Measurements from ENCODE around the gene CCDC106. TPM values are rescaled to one million over a fixed set of nuclear protein-coding genes. Genes with fewer than 3 reads are reported as not detected.

CCDC106 gene
- polyA plus RNA-seq, 1 donor (not counting 4 experiments of a cell fraction or from before 2014, with no cell fraction given) = 3.1 TPM

DNA sequence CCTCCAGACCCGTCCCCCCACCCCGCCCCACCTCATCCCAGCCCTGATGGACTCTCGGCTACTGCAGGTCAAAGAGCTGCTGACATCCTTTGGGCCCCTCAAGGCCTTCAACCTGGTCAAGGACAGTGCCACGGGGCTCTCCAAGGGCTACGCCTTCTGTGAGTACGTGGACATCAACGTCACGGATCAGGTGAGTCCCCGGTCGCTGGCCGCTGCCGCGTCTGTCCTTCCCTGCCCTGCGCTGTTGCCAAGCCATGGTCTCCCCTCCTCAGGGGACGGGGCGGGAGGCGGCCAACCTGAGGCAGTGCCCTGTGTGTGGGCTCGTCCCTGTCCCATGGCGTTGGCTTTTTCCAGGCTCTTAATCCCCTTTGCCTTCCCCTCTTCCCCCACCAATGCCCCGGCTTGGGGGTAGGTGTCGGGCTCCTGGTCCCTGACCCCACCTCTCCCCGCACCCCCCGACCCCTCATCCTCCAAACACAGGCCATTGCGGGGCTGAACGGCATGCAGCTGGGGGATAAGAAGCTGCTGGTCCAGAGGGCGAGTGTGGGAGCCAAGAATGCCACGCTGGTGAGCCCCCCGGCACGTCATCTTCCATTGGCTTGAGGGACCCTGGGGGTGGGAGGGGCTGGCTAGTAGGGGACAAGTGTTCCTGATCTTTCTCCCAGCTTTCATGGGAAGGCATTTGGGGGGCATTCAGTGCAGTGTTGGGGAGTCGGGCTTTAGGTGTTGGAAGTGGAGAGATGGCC, 20.8 kb downstream of the CCDC106 start:
- TF ChIP-seq, protein P1, sequence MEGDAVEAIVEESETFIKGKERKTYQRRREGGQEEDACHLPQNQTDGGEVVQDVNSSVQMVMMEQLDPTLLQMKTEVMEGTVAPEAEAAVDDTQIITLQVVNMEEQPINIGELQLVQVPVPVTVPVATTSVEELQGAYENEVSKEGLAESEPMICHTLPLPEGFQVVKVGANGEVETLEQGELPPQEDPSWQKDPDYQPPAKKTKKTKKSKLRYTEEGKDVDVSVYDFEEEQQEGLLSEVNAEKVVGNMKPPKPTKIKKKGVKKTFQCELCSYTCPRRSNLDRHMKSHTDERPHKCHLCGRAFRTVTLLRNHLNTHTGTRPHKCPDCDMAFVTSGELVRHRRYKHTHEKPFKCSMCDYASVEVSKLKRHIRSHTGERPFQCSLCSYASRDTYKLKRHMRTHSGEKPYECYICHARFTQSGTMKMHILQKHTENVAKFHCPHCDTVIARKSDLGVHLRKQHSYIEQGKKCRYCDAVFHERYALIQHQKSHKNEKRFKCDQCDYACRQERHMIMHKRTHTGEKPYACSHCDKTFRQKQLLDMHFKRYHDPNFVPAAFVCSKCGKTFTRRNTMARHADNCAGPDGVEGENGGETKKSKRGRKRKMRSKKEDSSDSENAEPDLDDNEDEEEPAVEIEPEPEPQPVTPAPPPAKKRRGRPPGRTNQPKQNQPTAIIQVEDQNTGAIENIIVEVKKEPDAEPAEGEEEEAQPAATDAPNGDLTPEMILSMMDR (optimal IDR thresholded peaks at IDR 0.05 in 1 of 3, IDR thresholded peaks at IDR 0.05 in 1 of 3, conservative IDR thresholded peaks at IDR 0.05 in 1 of 3; ENCODE audit: extremely low read depth in 1 of 3, insufficient read depth in 2 of 3, low read length in 3 of 3) = no peak
- TF ChIP-seq EZH2 (IDR thresholded peaks at IDR 0.05; ENCODE audit: low read length) = no peak
- H4K20me1 ChIP-seq (ENCODE audit: control insufficient read depth, extremely low read depth, insufficient read depth, low read length) = peaks cover 48% of the 10 kb centered on the region
- dilution Hi-C loops (cut with MboI; ENCODE audit: extremely low pct_ligation_motif_present, low sequenced_read_pairs) = no loop called here

DNA sequence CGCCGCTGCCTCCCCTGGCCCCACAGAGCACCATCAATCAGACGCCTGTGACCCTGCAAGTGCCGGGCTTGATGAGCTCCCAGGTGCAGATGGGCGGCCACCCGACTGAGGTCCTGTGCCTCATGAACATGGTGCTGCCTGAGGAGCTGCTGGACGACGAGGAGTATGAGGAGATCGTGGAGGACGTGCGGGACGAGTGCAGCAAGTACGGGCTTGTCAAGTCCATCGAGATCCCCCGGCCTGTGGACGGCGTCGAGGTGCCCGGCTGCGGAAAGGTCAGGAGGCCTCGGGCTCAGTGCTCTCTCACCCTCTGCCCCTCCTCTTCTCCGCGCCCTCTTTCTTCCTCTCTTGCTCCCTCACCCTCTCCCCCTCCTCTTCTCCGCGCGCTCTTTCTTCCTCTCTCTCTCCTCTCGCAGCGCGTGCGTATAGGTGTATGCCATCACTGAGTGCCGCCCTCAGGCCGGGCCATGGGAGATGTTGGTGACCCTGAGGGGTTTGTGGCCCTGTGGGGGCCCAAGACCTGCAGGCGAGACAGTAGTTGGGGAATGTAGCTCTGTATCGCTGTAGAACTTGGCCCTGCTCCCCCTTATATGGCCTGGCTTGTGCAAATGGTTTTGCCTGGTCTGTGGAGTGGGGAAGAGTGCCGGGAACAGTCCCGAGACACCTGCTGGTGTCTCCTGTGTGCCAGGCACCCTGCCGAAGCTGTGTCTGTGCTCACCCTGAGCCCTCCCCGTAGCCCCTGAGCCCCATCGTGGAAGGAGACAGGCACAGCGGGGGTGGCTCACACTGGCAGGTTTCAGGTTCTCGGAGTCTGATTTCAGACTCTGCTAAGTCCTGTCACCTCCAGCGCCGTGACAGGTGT, 21.6 kb downstream of the CCDC106 start:
- peaks cover 84% of the 10 kb centered on the region for H3K79me2 ChIP-seq (ENCODE audit: control insufficient read depth, insufficient read depth, low read length)
- no peak overlapping the region for H3K4me3 ChIP-seq (ENCODE audit: control insufficient read depth in 2 of 3, extremely low read depth in 1 of 3, insufficient read depth in 2 of 3, low read depth in 1 of 3, low read length in 3 of 3)
- H3K9ac ChIP-seq (ENCODE audit: control insufficient read depth, extremely low read depth, insufficient read depth, low read length) = no peak overlapping the region
- H3K4me2 ChIP-seq (ENCODE audit: control insufficient read depth, extremely low read depth, insufficient read depth, low read depth, low read length) = no peak overlapping the region
- TF ChIP-seq EZH2 (IDR thresholded peaks at IDR 0.05; ENCODE audit: low read length) = no peak
- TF ChIP-seq, protein P1 (optimal IDR thresholded peaks at IDR 0.05 in 1 of 3, IDR thresholded peaks at IDR 0.05 in 1 of 3, conservative IDR thresholded peaks at IDR 0.05 in 1 of 3; ENCODE audit: extremely low read depth in 1 of 3, insufficient read depth in 2 of 3, low read length in 3 of 3) = no peak
- peaks cover 2% of the 10 kb centered on the region for H3K9me1 ChIP-seq (ENCODE audit: control insufficient read depth, extremely low read depth, insufficient read depth, low read length)
- no peak overlapping the region for H3K27ac ChIP-seq (ENCODE audit: control insufficient read depth, insufficient read depth, low read length)
- peaks cover 9% of the 10 kb centered on the region for H3K4me1 ChIP-seq (ENCODE audit: control insufficient read depth, extremely low read depth, insufficient read depth, low read length)
- no peak for DNase-seq (ENCODE audit: low read depth, low spot score)
- peaks cover 37 to 42% of the 10 kb centered on the region in 2 experiments for H3K36me3 ChIP-seq (ENCODE audit: control insufficient read depth in 2 of 2, extremely low read depth in 1 of 2, insufficient read depth in 2 of 2, low read length in 2 of 2)
- peaks cover 48% of the 10 kb centered on the region for H4K20me1 ChIP-seq (ENCODE audit: control insufficient read depth, extremely low read depth, insufficient read depth, low read length)
- H2AFZ ChIP-seq (ENCODE audit: control insufficient read depth, low read length) = no peak overlapping the region
- dilution Hi-C loops (cut with MboI; ENCODE audit: extremely low pct_ligation_motif_present, low sequenced_read_pairs) = no loop called here
- no peak for FAIRE-seq
- H3K27me3 ChIP-seq (ENCODE audit: control insufficient read depth, extremely low read depth, insufficient read depth, low read length) = no peaks in the 10 kb centered on the region
- no peaks in the 10 kb centered on the region for H3K9me3 ChIP-seq (ENCODE audit: control insufficient read depth, low read depth, low read length)

More for the DNA sequence above, 20.8 kb downstream of the CCDC106 start:
- peaks cover 2% of the 10 kb centered on the region for H3K9me1 ChIP-seq (ENCODE audit: control insufficient read depth, extremely low read depth, insufficient read depth, low read length)
- no peak overlapping the region for H2AFZ ChIP-seq (ENCODE audit: control insufficient read depth, low read length)
- H3K27me3 ChIP-seq (ENCODE audit: control insufficient read depth, extremely low read depth, insufficient read depth, low read length) = no peaks in the 10 kb centered on the region
- H3K9me3 ChIP-seq (ENCODE audit: control insufficient read depth, low read depth, low read length) = no peaks in the 10 kb centered on the region
- peaks cover 89% of the 10 kb centered on the region for H3K79me2 ChIP-seq (ENCODE audit: control insufficient read depth, insufficient read depth, low read length)
- peaks cover 44 to 46% of the 10 kb centered on the region in 2 experiments for H3K36me3 ChIP-seq (ENCODE audit: control insufficient read depth in 2 of 2, extremely low read depth in 1 of 2, insufficient read depth in 2 of 2, low read length in 2 of 2)
- H3K9ac ChIP-seq (ENCODE audit: control insufficient read depth, extremely low read depth, insufficient read depth, low read length) = no peak overlapping the region
- no peak overlapping the region for H3K4me2 ChIP-seq (ENCODE audit: control insufficient read depth, extremely low read depth, insufficient read depth, low read depth, low read length)
- FAIRE-seq (no peak), DNase-seq (ENCODE audit: low read depth, low spot score) (no peak)
- H3K4me1 ChIP-seq (ENCODE audit: control insufficient read depth, extremely low read depth, insufficient read depth, low read length) = peaks cover 9% of the 10 kb centered on the region
- no peak overlapping the region for H3K4me3 ChIP-seq (ENCODE audit: control insufficient read depth in 2 of 3, extremely low read depth in 1 of 3, insufficient read depth in 2 of 3, low read depth in 1 of 3, low read length in 3 of 3)
- no peak overlapping the region for H3K27ac ChIP-seq (ENCODE audit: control insufficient read depth, insufficient read depth, low read length)

All from keratinocyte (primary cell).